NCI-H187 treated with DMSO at 0.1 percent for 48 hours (cell line): ENCODE measurements around the gene GRID1.

Experiments used
- DNase-seq: peaks from one replicate; lab custom pipeline; 2025; lab: John Stamatoyannopoulos, UW

Gene GRID1

DNA sequence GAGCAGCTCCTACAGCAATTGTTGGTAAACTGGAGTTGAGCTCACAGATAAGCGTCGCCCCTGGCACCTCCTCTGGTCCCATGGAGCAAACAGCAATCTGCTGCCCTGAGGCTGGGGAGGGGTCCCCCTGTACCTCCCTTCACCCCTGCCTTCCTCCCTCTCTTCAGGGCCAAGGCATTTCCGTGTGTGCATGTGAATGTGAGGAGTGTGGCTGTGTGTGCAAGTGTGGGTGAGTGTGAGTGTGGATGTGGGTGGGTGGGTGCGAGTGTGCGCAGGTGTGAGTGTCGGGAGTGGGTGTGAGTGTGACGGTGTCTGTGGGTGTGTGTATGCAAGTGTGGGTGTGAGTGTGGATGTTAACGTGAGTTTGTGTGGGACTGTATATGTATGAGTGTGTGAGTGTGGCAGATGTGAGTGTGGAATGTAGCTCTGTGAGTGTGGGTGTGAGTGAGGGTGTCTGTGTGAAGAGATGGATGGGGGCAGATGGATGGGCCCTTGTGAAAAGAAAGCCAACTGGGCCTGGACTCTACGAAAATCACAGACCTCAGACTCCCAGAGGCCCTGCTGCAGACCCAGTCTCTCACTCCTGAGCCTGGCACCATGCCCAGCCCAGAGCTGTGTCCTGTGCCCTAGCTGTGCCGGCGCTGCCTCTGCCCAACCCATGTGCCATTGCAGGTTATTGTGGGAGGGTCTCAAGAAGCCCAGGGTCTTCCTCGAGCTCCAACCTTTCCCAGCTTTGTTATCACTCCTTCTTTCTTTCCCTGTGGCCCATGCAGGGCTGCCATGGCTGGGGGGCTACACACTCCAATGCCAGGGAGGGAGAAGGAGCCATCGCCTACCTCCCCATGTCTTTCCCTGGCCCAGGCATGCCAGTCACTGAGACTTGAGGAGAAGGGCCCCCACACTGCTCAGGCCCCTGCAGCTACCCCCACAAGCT lies 73.9 kb downstream of the GRID1 start:
- no peak for DNase-seq

DNA sequence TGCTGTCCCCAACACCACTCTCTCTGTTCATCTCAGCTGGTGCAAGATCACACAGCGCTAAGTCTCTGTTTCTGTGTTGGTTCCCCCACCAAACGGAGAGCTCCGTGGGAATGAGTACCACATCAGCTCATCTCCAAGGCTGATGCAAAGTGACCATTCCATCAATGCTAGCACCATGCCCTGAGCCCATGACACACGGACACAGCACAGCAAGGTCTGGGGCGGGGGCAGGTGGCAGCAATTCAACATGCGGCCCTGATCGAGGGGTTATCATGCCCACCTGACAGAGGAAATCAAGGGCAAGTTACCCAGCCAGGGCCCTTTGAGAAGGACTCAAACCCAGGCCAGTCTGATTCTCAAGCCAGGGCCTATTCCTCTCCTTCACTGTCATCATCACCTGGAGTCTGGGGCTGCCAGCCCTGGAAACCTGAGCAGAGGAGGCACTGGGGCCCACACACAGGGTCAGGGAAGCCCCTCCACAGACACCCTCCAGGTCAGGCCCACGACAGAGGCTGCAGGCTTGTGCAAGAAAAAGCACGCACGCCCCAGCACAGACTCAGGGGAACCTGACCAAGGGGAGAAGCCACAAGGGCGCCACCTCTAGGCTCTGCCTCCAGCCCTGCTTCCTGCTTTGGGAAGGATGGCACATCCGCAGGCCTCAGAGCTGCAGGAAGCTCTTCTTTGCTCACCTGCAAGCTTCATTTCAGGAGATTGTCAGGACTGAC lies 74.8 kb downstream of the GRID1 start:
- no peak for DNase-seq

DNA sequence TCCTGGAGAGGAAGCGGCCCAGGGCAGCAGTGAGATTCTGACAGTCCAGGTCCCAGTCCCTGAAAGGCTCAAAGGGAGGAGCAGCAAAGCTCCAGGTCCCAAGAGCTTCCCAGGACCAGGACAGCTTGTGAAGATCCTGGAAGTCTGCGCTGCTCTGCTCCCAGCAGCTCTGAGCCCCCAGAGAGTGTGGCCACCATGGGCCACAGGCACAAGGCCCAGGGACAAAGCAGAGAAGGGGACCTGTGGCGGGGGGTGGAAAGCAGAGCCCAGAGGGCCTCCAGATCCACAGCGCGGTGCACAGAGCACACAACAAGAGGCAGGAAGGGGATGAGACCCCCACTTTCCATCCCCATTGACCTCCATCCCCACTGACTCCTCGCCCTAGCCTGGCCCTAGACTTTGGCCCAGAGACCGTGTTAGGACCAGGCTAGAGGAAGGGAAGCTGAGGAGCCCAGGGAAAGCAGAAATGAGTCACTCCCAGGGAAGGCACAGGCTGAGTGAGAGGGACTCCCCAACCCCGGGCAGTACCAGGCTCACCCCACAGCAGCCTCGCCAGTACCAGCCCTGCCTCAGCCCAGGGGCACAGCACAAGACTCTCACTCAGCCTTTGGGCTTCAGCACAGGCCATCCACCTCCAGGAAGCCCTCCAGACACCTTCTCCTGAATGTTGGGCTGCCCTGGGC lies 75.5 kb downstream of the GRID1 start:
- DNase-seq, result no peak

DNA sequence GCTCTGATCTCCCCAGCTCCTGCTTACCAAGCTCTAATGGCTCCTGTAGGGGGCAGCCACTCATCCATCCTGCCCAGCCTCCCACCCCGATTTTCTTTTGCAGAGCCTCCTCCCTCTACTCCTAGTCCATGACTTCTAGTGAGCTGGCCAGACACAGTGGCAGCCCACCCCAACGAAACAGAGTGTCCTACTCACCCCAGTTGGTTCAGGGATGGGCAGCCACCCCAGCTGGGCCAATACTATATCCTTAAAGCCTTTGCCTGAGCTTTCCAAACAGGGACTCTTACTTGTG lies 77.1 kb downstream of the GRID1 start:
- no peak for DNase-seq

DNA sequence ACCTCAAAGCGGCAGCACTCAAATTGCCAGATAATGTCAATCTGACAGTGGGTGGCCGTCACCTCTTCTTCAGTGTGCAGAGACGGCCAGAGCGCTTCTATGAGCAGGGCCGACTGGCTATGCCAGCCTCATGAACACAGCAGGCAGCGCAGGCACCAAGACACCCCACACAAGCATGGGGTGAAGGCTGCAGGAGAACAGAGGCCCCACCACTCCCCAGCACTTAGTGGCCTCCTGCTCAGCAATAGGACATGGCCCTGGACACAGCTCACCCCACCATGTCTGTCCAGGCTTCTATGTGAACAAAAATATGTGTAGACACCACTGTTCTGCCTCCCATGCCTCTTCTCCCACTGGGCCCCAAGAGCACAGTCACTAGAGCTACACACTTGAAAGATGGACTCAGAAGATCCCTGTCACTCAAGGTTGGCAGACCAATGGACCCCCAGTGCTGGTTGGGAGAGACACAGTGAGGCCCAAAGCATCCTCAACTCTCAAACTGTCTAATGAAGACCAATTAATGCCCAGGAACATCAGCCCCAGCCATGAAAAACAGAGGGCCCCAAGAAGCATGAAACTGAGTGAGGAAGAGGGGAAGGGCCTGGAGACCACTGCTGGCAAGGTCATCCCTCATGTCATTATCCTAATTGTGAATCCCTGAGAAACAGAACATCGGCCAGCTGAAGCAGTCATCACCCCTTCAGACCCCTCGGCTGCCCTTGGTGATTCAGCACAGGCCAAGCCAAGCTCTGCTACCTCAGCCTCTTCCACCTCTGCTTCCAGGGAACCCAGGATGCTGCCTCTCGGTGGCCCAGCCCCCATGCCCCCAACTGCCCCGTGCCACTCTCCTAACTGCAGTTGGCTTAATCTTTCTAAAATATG lies 77.7 kb downstream of the GRID1 start:
- DNase-seq, result no peak

DNA sequence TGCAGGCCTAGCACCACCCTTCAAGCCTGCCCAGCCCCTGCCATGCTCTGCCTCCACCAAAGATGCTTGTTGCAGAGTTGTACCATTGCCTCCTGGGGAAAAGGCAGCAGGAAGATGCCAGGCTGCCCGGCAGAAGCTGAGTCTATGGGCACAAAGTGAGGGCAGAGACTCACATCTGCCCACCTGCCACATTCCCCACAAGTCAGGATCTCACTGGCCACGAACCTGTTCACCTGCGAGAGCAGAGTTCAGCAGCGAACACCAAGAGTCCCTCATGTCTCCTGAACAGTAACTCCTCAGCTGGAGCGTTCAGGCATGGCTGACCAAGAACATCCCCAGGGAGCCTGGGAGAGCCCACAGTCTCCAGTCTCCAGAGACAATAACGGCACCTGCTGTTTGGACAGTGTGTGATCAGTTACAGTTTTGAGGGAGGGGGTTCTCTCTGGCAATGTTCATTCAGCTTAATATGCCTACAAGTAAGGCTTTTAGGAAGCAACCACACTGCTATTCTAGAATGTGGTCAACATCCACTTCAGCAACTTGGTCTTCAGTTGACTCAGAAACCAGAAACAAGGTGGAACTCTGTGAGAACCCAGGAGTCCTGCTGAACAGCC lies 78.5 kb downstream of the GRID1 start:
- no peak for DNase-seq

DNA sequence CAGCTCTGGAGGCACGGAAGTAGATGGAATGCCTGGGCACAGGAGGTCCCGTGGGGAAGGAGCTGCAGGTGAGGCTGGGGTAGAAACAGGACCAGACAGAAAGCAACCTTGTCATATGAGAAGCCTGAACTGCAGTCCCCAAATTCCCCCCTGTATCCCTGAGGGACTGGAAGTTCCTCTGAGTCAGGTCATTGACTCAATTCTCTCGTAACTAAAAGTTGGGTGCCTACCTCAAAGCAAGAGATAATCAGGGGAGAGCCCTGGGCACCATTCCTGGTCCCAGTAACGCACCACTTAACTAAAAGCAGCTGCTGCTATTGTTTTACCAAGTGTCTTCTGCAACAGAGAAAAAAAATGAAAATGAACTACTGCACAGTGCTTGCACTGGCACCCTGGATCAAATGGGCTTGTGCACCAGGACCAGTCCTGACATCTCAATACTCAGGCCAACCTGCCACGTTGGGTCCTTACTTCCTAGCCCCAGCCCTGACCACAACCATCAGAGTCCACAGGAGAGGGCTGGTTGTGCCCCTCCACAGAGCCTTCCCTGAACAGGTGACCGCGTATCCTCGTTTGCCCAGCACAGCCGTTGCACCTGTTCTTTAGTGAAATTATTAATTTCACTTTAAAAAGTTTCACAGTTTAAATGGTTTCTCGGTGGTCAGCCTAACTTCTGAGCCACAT lies 79.3 kb downstream of the GRID1 start:
- DNase-seq, result no peak

DNA sequence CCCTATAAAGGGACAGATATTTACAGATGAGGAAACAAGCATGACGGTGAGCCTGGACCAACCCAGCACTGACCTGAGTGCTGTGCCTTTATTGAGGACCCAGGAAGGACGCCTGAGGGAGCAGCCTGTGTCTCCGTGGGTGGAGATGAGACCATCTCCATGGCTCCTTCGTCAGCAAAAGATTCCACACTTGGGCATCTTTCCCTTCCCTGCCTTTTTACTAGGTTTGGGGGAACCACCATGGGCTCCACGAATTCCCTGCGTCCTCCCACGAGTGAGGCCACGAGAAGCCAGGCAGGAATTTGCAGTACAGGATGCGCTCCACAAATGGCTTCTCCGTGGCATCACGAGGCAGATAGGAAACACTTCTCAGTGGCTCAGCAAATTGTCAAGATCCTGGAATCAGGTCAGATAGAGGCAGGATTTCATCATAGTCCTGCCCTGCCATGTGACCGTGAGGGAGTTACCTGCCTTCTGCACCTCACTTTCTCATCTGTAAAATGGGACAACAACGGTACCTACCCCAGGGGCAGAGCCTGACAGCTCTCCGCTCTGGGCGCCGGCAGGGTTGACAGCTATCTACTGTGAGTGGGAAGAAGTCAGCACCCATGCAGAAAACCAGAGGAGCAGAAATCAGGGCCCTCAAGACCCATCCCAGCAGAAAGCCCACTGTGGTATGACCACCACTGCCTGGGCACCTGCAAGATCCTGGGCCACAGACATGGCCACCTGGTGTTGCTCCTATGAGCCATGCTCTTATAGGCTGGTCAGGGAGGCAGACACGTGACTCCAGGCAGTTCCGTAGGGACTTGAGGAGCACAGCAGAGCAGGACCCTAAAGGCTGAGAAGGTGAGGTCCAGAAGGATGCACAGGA lies 80.1 kb downstream of the GRID1 start:
- DNase-seq, result no peak

DNA sequence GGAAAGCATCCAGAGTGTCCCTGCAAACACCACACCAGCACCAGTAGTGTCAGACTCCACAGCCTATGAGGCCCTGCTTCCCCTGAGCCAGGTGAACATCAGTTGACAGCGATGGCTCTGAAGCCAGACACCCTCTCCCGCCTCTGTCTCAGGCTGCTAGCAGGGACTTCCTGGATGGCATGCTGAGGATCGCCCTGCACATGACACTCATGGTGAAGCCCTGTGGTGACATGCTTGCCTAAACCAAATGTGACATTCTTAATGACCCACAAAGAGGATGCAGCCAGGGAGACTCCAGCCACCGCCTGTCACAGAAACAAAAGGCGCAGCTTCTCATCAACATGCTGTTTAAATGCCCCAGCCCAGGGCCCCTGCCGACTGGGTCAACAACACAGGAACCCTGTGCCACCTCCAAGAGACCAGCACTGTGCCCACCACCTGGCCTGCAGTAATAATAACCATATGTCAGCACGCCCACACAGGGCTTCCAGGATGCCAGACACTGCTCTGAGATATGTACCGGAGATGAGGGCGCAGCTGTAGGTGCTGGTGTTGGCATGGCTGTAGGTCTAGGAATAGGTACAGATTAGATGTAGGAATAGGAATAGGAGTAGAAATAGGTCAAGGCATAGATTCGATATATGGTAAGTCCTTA lies 81.3 kb downstream of the GRID1 start:
- DNase-seq, result no peak

DNA sequence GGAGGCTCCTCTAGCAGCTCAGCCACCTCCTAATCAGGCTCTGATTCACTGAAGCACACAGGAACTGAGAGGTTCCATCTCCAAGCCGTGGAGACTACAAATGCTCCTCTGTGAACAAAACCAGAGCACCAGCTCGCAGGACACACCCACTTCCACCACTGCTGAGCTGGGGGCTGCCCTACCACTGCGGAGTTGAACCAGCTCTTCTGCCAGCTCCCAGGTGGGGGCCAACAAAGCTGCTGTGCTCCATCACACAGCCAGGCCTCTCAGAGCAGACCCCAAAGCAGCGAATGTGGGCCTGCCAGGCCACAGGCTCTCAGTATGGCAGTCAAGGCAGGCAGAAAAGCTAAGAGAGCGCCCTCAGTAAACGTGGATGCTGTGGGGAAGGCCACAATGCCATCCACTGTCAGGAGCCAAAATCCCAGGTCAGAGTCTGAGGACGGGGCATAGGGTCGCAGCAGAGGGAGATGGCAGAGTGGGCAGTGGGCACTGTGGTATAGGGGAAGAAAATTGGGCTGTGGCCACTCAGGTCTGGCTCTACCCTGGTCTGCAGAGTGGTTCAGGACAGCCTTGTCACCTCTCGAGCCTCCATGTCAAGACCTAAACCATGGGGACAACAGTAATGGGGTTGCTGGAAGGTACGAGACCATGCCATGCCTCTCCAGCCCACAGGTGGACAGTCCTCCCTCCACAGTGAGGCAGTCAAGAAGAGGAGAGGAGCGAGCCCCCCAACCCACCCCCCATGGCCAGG lies 82.1 kb downstream of the GRID1 start:
- no peak for DNase-seq

DNA sequence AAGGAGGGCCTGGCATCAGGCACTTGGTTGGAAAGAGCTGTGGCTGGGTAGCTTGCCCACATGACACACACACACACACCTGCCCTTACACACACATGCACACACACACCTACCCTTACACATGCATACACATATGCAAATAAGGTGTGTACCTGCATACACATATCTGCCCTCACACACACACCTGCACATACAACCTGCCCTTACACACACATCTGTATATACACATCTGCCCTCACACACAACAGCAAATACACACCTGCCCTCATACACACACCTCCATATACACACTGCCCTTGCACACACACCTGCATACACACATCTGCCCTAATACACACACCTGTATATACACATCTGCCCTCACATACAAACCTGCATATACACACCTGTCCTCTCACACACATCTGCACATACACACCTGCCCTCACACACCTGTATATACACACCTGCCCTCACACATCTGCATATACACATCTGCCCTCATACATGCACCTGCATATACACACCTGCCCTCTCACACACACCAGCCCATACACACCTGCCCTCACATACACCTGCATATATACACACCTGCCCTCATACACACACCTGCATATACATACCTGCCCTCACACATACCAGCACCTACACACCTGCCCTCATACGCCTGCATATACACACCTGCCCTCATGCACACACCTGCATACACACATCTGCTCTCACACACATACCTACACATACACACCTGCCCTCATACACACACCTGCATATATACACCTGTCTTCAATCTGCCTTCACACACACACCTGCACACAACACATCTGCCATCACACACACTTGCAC lies 82.9 kb downstream of the GRID1 start:
- DNase-seq, result no peak

DNA sequence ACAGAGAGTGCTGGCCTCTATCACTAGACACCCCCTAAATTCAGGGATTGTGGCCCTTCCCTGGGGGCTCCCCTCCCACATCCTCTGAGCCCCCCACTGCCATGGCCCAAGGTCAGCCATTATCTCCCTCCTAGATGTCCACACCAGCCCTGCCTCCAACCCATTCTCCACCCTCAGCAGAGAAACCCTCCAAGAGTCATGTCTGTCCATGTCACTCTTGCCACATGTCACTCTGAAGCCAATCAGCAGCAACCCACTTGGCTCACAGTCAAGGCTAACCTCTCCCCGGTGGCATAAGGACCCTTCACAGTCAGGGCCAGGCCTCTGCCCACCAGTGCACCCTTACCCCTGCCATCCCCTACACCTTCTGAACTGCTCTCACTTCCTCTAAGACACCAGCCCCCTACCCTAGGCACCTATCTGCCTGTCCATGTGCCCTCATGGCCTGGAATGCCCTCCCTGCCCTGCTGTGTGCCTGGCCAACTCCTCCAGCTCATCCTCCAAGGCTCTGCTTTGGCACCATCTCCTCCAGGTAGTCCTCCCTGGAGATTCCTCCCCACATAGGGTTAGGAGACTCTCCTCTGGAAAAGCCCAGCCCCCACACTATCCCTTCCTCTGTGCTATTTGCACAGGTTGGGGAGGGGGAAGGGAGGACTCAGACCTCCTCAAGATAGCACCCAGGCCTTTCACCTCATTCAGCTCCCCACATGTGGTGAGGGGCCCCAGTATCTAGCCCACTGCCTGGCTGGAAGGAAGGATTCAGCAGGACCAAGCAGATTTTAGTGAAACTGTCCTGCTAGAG lies 83.7 kb downstream of the GRID1 start:
- no peak for DNase-seq

DNA sequence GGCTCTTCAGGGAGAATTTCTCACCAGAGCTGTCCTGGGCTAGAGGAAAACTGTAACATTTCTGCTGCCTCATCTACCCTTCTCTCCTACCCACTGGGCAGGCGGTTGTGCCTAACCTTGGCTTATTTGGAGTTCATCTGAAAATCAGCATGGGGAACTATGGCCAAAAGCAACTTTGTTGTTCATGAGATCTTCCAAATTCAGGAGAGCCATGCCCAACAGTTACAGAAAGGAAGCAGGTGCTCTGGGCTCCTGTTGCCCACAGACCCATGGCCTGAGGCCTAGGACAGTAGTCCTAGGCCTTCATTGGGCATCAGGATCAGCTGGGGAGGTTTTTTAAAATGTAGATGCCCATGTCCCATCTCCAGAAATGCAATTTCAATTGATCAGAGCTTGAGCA lies 85.2 kb downstream of the GRID1 start:
- DNase-seq, result no peak

DNA sequence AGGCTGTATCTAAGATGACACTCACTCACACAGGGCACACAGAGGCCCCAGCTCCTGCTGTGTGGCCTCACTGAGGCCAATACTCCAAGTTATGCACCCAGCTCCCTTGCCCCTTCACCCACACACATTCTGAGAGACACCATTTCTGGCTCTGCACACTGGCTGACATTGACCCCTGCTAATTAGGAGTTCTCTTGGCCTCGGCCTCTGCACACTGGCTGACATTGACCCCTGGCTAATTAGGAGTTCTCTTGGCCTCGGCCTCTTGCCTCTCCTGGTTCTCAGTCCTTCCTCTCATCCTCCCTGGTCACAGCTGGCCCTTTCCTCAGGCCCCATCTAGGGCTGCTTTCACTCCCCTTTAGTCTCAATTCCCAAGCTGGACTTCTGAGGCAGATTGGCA lies 97.3 kb downstream of the GRID1 start:
- no peak for DNase-seq

DNA sequence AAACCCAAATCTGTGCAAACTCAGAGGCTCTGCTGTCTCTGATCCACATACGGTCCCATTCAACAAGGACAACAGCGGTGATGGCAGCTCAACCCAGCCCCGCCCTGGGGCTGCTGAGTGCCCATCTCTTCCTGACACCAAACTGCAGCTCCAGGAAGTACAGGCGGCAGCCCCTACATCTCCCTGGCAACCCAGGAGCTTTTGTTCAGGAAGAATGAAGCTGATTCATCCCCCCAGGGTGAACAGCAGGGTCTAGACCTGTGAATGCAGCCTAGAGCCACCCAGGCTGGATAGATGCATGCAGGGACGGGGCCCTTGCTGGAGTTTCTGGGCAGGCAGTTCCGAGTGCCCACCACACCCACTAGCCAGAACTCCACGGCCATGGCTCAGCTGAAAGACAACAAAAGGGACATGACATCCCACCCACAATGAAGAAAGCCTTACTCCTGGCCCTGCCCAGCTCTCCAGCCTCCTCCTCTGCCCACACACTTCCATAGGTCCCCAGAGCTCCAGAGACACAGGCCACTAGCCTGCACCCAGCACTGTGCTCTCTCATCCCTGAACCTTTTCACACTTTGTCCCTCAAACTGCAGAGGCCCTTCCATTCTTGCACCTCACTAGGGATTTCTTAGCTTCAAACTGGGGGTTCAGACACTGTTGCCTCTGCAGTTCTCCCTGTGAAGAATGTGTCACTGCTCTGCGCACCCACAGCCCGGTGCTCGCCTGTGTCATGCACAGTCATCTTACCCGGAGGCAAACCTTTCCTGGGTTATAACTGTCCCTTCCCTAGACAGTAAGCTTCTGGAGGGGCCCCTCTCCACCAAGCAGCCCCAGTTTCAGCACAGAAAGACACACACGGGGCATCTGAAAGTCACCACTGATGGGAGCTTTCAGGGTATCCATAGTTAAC lies 99.1 kb downstream of the GRID1 start:
- no peak for DNase-seq
